IgD-negative memory B cell (primary cell): Measurements from ENCODE around the gene ILDR1. TPM values are rescaled to one million over a fixed set of nuclear protein-coding genes. Genes with fewer than 3 reads are reported as not detected.

Experiments used
- polyA plus RNA-seq: library from polyadenylated mRNA; unstranded; fragments of 300-500 nt; fragmentation: Illumina TruSeq; gene quantifications from one replicate; pipeline ENCODE4 v1.2.3, GENCODE V29; 2021

ILDR1 gene
- polyA plus RNA-seq, 1 donor from 2014 or later: 4.0 TPM

Other genes with a start within 250 kb of the ILDR1 start
- 28.6 TPM for gene IQCB1, start 187.2 kb downstream of the ILDR1 start, polyA plus RNA-seq
- 296 TPM for gene EAF2, start 187.0 kb downstream of the ILDR1 start, polyA plus RNA-seq
- 2.0 TPM for gene SLC15A2, start 127.8 kb downstream of the ILDR1 start, polyA plus RNA-seq
- gene CD86, start 33.1 kb upstream of the ILDR1 start, polyA plus RNA-seq: 85.1 TPM
- gene CASR, start 161.4 kb upstream of the ILDR1 start, polyA plus RNA-seq: not detected